OCI-M2 (cell line): ENCODE data around the gene KCNN3.

Experiments
- DNase-seq: peaks from one replicate; lab custom pipeline; 2025; ENCODE audit not compliant: unreplicated experiment; lab: John Stamatoyannopoulos, UW

KCNN3 gene

DNA sequence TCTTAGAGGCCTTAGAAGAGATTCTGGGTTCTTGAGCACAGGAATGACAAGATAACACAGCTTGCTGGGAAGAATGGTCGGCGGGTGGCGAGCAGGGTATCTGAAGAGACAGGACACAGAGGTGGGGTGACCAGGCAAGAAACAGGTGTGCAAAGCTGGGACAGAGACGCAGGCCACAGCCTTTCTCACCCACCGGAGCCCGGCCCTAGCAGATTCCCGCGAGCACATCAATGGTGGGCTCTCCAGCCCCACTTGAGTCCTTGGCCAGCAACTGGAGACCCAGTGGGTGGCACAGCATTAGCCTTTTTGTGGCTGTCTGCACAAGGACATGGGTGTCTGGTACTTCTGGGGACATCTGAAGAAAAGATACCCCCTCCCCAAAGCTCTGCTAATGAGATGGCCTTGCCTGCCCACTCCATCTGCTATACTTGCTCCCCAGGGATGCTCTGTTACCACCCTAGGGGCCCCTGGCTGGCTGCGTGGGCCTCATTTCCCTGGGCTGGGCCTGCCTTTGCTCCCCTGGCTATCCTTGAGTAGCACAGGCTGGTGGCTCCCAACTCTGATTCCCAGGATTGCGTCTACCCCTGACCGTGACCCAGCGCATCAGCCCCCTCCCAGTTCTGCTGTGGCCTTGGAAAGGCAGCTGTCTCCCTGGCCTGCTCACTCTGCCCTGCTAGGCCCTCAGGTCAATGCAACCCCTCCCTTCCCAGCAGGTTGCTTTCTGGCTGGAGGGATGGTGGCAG is 134.8 kb downstream of the KCNN3 start:
- DNase-seq, result no peak

DNA sequence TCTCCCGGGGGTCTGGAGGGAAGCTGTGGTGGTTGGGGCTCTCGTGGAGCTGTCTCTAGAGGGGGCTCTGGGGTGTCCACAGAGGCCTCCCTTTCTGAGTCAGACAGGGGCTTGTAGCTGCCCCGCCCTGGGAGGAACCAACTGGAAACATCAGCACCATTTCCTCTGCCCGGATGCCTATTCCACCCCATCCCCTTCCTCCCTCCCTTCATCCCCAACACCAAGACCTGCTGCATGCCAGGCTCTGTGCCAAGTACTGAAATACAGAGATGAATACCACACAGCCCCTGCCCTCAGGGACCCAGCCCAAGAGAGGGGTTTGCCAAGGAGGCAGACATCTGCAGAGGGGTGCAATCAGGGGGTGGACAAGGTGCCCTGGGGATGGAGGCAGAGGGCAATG is 136.5 kb downstream of the KCNN3 start:
- DNase-seq, result no peak

DNA sequence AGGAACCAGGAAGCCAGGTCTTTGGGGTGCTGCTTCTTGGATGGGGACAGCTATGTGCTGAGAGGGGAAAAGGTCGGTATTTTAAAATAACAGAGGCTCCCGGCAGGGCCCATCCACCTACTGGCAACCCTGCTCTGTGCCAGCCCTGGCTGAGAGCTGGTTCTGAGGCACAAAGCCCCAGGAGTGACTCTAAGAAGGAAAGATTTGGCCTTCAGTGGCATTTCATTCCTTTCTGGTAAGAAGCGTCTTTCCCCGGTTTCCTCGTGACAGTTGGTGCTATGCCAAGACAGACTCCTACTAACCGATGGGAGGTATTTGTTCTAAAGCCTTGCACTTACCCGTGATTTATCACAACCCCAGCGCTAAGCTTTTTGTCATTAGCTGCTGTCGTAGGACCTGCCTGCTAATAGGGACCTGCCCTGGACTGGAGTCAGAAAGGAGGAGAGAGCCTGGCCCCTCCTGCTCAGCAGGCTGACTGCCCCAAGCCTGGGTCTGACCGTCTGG is 139.0 kb downstream of the KCNN3 start:
- DNase-seq, result no peak

DNA sequence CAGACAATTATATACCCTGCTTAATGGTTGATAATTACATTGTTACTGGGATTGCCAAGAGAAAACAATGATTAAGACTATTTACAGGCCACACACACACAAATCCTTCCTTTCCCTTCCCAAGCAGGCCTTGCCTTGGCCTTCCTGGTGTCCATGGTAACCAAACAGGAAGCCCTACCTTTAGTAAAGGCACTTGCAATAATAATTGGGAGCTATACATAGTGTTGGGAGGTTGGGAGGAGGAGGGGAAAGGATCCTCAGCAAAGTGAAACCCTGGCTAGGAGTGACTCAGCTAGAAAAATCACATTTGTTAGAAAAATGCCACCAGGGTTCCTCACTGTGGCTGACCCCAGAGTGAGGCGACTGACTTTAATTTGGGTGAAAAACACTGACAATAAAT is 139.8 kb downstream of the KCNN3 start:
- DNase-seq, result no peak

GRCh38 chr1:154729577-154729976 is 140.5 kb downstream of the KCNN3 start:
- no peak for DNase-seq

DNA sequence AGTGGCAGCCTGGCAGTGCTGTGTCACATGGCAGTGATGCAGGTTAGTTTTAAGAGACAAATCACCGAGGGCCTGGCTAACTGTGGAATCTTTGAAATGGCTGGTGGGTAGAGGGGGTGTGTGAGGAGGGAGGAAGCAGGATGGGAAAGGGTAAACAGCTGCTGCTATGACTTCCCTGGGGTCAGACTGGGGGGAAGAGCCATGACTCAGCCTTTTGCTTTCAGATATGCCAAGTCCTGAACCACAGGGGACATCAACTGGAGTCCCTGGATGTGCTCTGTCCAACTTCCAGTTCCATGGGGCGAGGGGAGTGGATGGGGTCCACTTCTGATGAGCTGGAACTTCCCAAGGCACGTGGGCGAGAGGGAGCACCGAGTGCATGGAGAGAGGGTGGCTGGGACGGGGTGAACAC is 141.0 kb downstream of the KCNN3 start:
- DNase-seq, result no peak

DNA sequence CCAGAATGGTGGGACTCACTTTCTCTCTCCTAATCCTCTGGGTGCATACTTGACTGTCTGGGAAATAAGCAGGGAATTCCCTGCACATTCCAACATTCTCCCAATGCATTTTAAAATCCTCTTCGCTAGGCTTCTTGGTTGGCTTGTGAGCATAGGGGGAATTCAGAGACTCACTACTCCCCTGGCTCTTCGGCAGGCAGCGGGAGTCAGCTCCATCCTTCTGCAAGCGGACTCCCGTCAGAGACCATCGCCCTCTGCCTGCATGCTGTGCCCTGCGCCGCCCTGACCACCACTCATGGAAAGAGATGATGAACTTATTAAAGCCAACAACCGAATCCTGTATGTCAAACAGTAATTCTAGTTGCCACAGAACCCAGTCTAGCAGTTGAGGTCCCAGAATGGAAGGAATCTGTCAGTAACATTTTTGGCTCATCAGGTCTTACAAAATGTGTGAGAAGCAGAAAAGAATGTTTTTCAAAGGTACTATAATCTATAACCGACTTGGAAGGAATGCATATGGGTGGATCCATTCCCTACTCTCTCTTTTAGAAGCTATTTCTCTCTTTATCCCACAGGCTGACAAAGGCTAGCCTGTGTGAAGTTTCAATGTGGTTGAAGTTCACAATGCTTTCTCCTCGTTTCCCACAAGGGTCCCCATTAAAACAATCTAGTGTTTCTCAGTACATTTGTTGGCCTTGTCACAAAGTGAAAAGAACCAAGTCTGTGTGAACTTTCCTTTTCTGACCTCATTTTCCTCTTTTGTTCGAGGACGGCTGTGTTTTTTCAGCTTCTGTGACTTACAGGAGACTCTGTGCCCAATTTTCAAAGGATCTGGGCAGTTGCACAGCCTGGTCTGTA is 143.0 kb downstream of the KCNN3 start:
- DNase-seq, result no peak

DNA sequence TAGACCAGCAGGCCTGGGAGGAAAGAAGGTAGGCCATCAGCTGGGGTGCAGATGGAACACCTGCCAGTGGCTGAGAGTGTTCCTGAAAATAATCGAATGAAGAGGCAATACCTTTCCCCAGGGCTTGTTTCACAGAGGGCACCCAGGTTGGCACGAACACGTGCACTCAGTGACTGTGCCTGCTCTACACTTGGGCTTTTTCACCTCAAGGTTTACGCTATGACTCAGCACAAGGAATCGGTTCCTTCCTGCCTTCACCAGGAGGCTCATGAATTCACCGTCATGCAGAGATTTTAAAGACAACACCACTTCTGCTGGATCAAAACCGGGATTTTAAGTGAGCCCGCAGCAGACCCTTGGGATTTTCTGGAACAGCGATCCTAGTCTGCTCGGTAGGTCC is 143.6 kb downstream of the KCNN3 start:
- no peak for DNase-seq

GRCh38 chr1:154725865-154726264 is 144.2 kb downstream of the KCNN3 start:
- DNase-seq, result no peak

- no peak for DNase-seq
Observed at GRCh38 chr1:154720328-154721297, 149.5 kb downstream of the KCNN3 start.

DNA sequence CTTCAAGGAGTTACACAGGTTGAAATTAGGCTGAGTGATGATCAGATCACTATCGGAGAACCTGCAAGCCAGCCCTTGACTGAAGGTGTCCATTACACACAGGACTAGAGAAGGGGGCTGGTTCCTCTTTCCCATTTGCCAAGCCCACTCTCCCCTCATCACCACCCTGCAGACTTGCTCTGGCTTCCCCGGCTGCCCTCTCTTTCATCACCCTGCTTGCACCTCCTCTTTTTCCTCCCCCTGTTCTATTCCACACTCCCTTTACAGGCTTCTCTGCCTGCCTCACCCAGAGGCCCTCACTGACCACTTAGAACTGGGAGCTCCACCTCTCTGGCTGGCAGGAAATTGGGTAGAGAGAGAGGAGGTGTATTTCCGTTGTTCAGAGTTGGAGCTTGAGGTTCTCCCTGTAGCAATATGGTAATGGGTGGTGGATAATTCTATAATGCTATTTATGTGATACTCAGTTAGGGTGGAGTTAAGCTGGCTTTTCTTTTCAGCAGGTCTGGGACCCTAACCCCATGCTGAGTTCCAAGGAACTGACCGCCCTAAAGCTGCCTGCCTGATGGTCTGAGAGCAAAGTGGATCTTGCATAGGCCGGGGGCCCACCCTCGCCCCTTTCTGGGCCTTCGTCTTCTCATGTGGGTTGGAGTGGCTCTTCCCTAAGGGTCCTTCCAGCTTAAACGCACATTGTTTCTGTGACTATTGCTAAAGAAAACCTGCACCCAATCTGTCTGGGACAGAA is 150.3 kb downstream of the KCNN3 start:
- DNase-seq, result no peak

DNA sequence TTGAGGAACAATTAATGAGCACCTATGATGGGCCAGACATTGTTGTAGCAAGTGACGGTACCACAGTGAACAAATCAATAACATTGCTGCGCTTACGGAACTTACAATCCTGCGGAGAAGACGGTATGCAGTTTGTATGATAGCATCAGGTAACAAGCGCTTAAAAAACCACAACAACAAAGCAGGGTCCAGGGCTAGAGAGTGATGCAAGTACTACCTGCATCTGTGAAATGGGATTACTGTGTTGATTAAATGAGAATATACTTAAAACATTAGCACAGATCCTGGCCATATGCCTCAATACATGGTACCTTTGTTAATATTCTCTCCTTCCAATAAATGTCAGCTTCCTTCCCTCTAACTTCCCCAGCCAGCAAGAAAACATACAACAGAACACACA is 151.5 kb downstream of the KCNN3 start:
- no peak for DNase-seq

DNA sequence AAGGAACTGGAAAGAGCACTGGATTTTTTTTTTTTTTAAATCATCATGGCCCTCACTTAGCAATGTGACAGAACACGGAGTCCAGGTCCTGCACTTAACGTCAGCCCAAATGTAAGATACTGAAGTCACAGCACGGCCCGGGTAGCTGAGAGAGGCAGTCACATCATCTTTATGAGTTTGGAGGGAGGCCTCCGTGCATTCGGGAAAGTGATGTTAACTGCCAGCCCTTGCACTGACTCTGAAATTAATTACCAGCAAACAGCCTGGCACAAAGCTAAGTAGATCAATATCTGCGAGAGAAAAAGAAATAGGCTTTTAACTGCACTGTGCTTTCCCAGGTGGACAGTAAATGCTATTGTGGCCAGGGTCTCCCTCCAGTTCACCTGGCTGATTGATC is 152.6 kb downstream of the KCNN3 start:
- DNase-seq, result no peak

DNA sequence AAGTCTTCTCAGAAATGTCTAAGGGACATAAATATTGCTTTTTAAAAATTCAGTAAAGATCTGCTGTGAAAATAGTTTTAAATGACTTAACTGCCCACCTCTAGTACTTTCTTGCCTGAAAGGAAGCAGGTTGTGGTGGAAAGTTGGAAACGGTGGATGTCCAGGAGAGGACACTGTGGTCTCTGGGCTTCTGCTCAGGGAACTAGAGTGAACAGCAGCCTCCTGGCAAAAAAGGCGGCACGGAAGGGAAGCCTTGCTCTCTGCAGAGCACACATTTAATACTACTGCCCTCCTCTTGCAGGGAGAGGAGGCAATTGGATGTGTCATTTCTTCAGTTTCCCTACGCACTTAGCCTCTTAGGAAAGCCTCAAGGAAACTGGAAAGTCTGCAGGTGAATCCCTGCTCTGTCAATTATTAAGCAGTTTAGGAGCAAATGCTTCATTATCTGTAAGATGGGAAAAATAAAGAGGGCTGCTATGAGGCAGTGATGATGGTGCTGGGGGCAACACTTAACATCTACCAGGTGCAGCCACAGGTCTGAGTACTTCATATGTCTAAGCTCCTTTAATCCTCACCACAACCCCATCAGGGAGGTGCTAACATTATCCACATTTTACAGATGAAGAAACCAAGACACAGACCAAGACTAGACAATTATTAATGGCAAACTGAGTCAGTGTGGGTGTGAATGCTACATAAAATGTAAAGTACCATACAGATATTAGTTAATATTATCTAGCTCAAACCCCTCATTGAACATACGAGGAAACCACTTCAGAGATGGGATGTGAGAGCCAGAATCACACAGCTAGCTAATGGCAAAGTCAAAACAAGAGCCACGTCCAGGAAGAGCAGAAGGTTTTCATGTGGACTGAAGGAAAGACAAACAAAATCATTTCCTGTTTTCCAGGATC is 153.2 kb downstream of the KCNN3 start:
- no peak for DNase-seq

- DNase-seq, result no peak
Observed at GRCh38 chr1:154716011-154716410, 154.1 kb downstream of the KCNN3 start.

- DNase-seq, result no peak
Observed at GRCh38 chr1:154715385-154715784, 154.7 kb downstream of the KCNN3 start.

- no peak for DNase-seq
Observed at GRCh38 chr1:154714638-154715037, 155.4 kb downstream of the KCNN3 start.

GRCh38 chr1:154714052-154714623 is 155.9 kb downstream of the KCNN3 start:
- DNase-seq, result no peak

DNA sequence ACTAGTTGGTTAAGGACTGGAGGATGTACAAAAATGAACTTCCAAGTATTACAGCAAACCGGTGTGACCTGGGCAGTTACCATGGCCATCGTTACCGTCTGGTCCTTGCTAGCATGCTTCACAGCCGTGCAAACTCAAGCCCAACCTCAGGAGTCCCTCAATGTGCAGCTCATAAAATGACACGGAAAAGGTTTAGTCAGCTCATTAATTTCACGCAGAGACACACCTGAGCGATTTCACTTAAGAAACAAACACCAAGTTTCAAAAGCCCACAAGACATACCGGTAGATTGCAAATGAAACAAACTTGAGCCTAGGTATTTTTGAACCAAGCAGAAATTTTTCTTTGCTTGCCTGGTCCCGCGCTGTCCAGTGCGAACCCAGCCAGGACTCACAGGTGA is 157.1 kb downstream of the KCNN3 start:
- no peak for DNase-seq
